HG02588 (cell line): ENCODE measurements around the gene MTG2.

Experiments
- ATAC-seq: cut with Tn5 transposase; IDR thresholded peaks from one replicate; pipeline ENCODE4 v1.9.1; 2021; ENCODE audit warnings: mild to moderate bottlenecking, moderate library complexity; ENCODE audit not compliant: unreplicated experiment

MTG2 gene

GRCh38 chr20:62216636-62217566, 34.1 kb downstream of the MTG2 start:
- no peak for ATAC-seq

DNA sequence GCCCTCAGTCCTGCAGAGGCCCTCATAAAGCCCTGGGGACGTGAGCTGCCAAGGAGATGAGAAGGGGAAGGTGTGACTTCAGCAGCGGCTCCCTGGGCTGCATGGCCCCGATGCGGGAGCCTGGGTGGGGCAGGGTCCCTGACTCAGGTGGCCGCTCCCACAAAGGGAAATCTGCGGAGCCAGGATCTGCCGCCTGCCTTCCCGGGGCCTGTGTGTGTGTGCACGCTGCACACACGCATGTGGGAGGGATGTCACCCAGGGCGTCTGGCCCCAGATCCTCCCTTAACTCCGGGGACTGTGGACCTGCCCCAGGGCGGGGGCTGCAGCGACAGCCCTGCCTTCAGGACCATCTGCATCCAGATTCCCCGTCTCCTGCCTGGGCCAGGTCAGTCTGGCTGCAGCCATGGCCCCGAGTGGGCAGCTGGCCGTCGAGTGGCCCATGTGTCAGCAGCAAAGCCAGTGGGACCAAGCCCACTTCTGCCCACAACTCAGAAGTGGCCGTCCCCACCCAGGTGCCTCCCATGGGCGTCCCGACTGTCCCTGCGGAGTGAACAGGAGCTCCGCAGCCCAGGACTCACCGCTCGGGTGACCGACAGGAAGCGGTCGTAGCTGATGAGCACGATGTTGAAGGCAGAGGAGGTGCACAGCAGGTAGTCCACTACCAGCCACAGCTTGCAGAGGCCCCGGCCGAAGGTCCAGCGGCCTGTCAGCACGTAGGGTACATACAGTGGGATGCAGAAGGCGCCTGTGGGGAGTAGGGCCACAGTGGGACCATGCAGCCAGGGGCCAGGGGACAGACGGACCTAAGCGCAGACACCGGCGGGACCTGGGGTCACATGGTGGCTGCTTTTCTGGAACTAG, 35.3 kb downstream of the MTG2 start:
- no peak for ATAC-seq

- no peak for ATAC-seq
Measured at GRCh38 chr20:62219101-62219991, 36.5 kb downstream of the MTG2 start.

DNA sequence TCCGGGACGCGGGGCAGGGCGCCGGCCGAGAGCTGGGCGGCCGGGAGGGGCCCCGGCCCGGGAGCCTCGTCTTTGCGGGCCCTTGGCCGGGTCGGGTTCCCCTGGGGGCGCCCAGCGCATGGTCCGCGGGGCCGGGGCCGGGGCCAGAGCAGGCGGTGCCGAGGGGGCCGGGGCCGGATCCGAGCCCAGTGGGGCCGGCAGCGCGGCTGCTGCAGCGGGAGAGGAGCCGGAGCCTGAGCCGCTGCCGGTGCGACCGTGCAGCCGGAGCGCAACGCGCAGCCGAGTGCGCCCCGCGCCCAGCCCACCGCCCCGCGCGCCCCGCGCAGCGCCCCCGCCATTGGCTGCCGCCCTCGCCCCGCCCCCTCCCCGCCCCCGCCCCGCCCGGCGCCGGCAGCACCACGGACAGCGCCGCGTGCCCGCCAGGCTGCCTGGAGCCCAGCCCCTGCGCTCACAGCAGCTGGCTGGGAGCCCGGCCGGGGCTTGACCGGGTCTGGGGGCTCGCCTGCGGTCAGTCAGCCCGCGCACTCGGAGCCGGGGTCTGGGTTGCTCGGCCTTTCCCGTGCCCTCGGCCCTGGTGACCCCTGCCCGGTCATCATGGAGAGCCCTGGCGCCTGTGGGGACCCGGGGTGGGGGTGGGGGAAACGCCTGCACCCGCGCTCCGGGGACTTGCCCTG, 37.3 kb downstream of the MTG2 start, which contains the start of gene HRH3:
Gene HRH3, minus strand, starts transcription at position 287 of the 674 bp plus-strand sequence. CDS start 308 bp downstream, outside the sequence.
- no peak for ATAC-seq

GRCh38 chr20:62220666-62221568, 38.1 kb downstream of the MTG2 start:
- no peak for ATAC-seq

DNA sequence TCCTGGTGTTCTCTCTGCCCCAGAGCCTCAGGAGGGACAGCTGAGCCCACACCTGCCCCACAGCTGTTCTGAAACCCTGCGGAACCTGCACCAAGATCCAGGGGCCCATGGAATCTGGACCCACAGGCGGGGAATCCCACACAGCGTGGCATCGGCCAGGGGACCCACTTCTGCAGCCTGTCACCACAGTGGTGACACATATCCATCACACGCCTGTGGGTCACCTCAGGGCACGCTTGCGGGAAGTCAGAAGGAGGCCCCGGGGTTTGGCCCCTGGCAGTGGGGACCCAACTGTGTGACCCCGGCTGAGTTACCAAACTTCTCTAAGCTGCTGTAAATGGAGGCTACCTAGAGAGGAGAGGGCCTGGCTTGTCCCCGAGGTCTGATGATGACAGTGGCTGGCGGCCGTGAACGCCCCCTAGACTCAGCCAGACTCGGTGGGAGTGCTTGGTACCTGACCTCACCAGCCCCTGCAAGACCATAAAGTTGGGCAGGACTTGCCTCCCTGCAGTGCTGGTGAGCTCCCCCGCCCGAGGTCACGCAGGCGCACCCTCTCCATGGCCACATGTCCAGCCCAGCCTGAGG, 39.5 kb downstream of the MTG2 start:
- no peak for ATAC-seq

GRCh38 chr20:62222972-62223371, 40.1 kb downstream of the MTG2 start:
- no peak for ATAC-seq

GRCh38 chr20:62223571-62223970, 40.7 kb downstream of the MTG2 start:
- ATAC-seq, result no peak

GRCh38 chr20:62224113-62224855, 41.5 kb downstream of the MTG2 start:
- no peak for ATAC-seq

GRCh38 chr20:62225026-62225425, 42.2 kb downstream of the MTG2 start:
- ATAC-seq, result no peak

DNA sequence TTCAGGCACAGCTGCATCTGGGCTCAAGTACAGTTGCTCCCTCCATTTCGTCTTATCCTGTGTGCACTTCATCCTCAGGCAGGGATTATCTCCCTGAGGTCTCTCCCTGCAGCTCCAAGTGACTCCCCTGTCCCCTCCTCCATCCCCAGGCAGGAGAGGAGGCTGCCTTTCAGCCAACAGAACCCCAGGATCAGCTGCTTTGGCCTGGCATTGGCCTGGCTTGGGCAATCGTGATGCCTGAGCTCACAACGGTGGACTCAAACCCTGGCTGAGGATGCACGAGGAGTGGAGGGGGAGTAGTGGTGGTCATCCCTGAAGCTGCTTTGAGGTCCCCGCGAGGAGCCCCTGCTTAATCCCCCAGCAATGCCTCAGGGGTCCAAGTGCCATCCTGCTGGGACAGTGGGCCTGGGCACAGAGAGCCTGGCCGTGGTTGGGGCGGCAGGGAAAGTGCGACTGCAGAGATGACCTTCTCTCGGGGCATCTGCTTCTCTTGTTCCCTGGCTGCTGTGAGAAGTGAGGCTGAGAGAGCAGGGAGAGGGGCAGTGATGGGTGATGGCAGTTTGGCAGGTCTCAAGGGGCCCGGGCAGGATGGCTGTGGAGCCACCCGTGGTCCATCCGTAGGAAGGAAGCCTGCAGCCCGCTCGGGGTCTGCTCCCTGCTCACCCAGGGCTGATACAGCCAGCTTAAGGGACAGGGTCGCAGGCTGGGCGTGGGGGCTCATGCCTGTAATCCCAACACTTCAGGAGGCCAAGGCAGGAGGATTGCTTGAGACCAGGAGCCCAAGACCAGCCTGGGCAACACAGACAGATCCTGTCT, 43.2 kb downstream of the MTG2 start:
- no peak for ATAC-seq

DNA sequence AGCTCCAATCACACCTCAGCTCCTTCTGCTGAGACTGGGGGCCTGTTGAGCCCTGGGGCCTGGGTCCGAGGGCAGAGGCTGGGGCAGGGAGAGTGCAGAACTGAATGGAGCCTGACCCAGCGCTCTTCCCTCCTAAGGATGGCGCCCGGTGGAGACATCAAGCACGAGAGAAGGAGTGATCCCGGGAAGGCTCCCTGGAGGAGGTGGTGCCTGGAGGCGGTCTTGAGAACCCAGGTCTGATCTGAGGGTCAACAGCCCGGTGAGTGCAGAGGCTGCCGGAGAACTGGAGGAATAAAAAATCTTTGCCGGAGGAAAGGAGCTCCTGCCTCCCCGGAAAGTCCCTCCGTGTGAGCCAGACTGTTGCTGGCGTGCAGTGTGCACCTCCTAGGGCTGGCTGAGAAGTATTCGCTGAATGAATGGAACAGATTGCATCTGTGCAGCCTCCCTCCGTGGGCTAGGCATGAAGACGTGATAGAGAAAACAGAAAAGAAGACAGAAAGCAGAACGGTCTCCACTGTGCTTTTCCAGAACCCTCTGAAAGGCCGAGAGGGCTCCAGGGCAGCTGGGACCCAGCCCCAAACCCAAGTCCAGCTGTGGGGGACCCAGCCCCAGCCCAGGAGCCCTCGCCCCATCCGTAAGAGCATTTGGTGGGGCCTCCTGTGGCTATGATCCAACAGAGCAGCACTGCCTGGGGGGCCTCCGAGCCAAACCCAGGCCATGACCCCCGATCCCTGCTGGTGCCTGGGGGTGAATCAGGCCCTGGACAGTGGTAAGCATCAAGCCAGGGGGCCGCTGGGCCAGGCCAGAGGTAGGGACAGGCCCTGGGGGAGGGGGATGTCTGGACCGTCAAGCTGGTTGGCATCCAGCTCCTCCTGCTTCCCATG, 44.1 kb downstream of the MTG2 start:
- no peak for ATAC-seq

DNA sequence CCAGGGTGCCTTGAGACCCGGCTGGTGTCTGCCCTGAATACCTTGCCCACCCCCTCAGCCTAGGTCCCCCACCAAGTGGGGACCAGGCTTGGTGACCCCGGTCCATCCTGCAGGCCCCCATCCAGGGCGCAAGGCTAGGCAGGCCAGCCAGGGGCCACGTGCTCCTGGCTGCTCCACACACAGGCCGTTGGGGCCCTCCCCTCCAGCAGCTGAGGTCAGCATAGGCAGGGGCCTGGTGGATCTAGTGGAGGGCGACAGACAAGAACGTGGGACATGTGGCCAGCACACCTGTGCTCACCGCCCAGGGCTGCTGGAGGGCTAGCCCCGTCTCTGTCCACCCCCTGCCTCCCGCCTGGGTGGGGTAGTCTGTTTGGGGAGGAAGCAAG, 44.8 kb downstream of the MTG2 start:
- ATAC-seq, result no peak

DNA sequence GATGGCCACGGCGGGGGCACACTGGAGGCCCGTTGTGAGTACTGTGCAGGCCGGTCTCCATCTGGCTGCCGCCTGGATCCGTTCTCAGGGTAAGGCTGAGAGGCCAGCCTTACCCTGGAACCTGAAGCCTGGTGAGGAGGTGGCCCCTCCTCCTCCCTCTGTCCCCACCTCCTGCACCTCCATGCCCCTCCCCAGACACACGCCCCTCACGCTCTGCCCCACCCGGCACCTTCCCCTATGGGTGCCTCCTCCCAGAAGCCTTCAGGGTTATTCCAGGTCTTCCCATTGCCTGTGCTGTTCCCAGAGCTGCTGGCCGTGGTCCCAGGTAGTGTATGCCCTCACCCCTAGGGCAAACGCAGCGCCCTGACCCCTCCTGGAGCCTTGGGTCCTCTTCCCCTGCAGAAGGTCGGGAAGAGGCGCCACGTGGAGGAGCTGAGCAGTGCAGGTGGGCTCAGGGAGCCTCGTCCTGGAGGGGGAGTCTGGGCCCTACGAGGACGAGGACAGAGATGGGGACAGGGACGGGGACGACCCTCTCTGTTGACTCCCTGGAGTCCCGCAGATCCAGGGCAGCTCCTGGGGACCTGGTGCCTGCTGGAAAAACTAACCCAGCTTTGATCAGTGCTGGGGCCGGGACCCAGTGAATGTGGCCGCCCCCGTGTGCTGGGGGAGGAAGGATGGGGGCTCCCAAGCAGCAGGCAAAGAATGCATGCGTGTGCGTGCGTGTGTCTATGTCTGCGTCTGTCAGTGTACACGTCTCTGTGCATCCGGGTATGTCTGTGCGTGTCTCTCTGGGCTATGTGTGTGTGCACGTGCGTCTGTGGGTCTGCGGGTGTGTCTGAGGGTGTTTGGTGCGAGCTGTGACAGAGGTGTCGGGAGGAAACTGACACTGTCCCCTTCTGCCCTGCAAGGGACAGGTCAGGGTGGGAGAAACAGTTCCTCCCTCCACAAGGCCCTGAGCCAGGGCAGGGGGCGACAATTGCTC, 45.4 kb downstream of the MTG2 start:
- ATAC-seq, result no peak

DNA sequence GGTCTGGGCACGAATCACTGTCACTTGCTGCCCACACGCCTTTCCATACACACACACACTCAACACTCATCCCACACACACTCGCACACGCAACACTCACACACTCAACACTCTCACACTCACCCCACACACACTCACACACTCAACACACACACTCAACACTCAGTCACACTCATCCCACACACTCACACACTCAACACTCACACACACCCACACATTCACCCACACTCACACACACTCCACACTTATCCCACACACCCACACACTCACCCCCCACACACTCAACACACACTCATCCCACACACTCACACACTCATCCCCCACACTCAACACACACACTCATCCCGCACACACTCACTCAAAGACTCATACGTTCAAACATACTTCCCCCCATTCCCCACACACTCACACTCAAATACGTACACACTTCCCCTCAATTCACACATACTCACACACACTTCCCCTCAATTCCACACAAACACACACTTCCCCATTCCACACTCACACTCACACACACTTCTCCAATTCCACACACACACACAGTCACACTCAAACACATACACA, 46.2 kb downstream of the MTG2 start:
- no peak for ATAC-seq
